ENCODE measurements around the gene STAT6.
"Not testable (repeated sequence)": the region's sequence is repeated elsewhere in the genome, so short reads cannot be mapped to it uniquely, and the experiment has no call there.

The STAT6 gene

GRCh38 chr12:57066245-57066644, 44.9 kb downstream of the STAT6 start:
- Histone ChIP-seq H3K9ac (ENCODE audit: low read depth, low read length) (no peak overlapping the region), H3K4me3 (ENCODE audit: low read length) (no peak overlapping the region), H3K4me2 (ENCODE audit: low read length) (no peak overlapping the region), H3K36me3 (ENCODE audit: insufficient read depth, low read length) (peaks cover 36% of the 10 kb centered on the region), H3K4me1 (ENCODE audit: control insufficient read depth, insufficient read depth, low read length) (peaks cover 4% of the 10 kb centered on the region), H3K9me3 (replicated peaks; ENCODE audit: low read length) (no peaks in the 10 kb centered on the region), H3K27me3 (ENCODE audit: control insufficient read depth, insufficient read depth, low read length) (no peaks in the 10 kb centered on the region)

- peaks cover 37% of the 10 kb centered on the region for H3K36me3 ChIP-seq (ENCODE audit: insufficient read depth, low read length)
- H3K9me3 ChIP-seq (replicated peaks; ENCODE audit: low read length) = no peaks in the 10 kb centered on the region
- H3K4me1 ChIP-seq (ENCODE audit: control insufficient read depth, insufficient read depth, low read length) = no peaks in the 10 kb centered on the region
- no peaks in the 10 kb centered on the region for H3K27me3 ChIP-seq (ENCODE audit: control insufficient read depth, insufficient read depth, low read length)
- H3K4me2 ChIP-seq (ENCODE audit: low read length) = no peak overlapping the region
- H3K4me3 ChIP-seq (ENCODE audit: low read length) = no peak overlapping the region
- no peak overlapping the region for H3K9ac ChIP-seq (ENCODE audit: low read depth, low read length)
Observed at GRCh38 chr12:57063991-57064685, 47.0 kb downstream of the STAT6 start.

GRCh38 chr12:57058454-57058853, 52.7 kb downstream of the STAT6 start:
- no peak overlapping the region for H3K4me2 ChIP-seq (ENCODE audit: low read length)
- H3K36me3 ChIP-seq (ENCODE audit: insufficient read depth, low read length) = peaks cover 40% of the 10 kb centered on the region
- H3K4me3 ChIP-seq (ENCODE audit: low read length) = no peak overlapping the region
- no peaks in the 10 kb centered on the region for H3K9me3 ChIP-seq (replicated peaks; ENCODE audit: low read length)
- H3K27me3 ChIP-seq (ENCODE audit: control insufficient read depth, insufficient read depth, low read length) = no peaks in the 10 kb centered on the region
- no peak overlapping the region for H3K9ac ChIP-seq (ENCODE audit: low read depth, low read length)
- no peaks in the 10 kb centered on the region for H3K4me1 ChIP-seq (ENCODE audit: control insufficient read depth, insufficient read depth, low read length)

GRCh38 chr12:57057067-57057751, 54.0 kb downstream of the STAT6 start:
- H3K9me3 ChIP-seq (replicated peaks; ENCODE audit: low read length) = no peaks in the 10 kb centered on the region
- H3K4me1 ChIP-seq (ENCODE audit: control insufficient read depth, insufficient read depth, low read length) = no peaks in the 10 kb centered on the region
- no peak overlapping the region for H3K4me2 ChIP-seq (ENCODE audit: low read length)
- H3K36me3 ChIP-seq (ENCODE audit: insufficient read depth, low read length) = peaks cover 32% of the 10 kb centered on the region
- no peaks in the 10 kb centered on the region for H3K27me3 ChIP-seq (ENCODE audit: control insufficient read depth, insufficient read depth, low read length)
- no peak overlapping the region for H3K4me3 ChIP-seq (ENCODE audit: low read length)
- no peak overlapping the region for H3K9ac ChIP-seq (ENCODE audit: low read depth, low read length)

GRCh38 chr12:57055824-57056223, 55.3 kb downstream of the STAT6 start:
- Histone ChIP-seq H3K4me2 (ENCODE audit: low read length) (no peak overlapping the region), H3K9ac (ENCODE audit: low read depth, low read length) (no peak overlapping the region), H3K27me3 (ENCODE audit: control insufficient read depth, insufficient read depth, low read length) (peaks cover 4% of the 10 kb centered on the region), H3K4me1 (ENCODE audit: control insufficient read depth, insufficient read depth, low read length) (no peaks in the 10 kb centered on the region), H3K4me3 (ENCODE audit: low read length) (no peak overlapping the region), H3K36me3 (ENCODE audit: insufficient read depth, low read length) (peaks cover 30% of the 10 kb centered on the region), H3K9me3 (replicated peaks; ENCODE audit: low read length) (no peaks in the 10 kb centered on the region)

- H3K4me2 ChIP-seq (ENCODE audit: low read length); H3K27me3 ChIP-seq (ENCODE audit: control insufficient read depth, insufficient read depth, low read length); H3K9ac ChIP-seq (ENCODE audit: low read depth, low read length); H3K4me1 ChIP-seq (ENCODE audit: control insufficient read depth, insufficient read depth, low read length); H3K4me3 ChIP-seq (ENCODE audit: low read length); H3K9me3 ChIP-seq (replicated peaks; ENCODE audit: low read length): not testable (repeated sequence)
- peaks cover 12% of the 10 kb centered on the region for H3K36me3 ChIP-seq (ENCODE audit: insufficient read depth, low read length)
Observed at GRCh38 chr12:57053901-57054300, 57.3 kb downstream of the STAT6 start.

GRCh38 chr12:57053146-57053545, 58.0 kb downstream of the STAT6 start:
- not testable (repeated sequence) for H3K9ac ChIP-seq (ENCODE audit: low read depth, low read length)

GRCh38 chr12:57051011-57051410, 60.2 kb downstream of the STAT6 start:
- peaks cover 19% of the 10 kb centered on the region for H3K27me3 ChIP-seq (ENCODE audit: control insufficient read depth, insufficient read depth, low read length)
- no peaks in the 10 kb centered on the region for H3K4me1 ChIP-seq (ENCODE audit: control insufficient read depth, insufficient read depth, low read length)
- H3K9ac ChIP-seq (ENCODE audit: low read depth, low read length) = no peak overlapping the region
- no peak overlapping the region for H3K4me2 ChIP-seq (ENCODE audit: low read length)
- no peaks in the 10 kb centered on the region for H3K36me3 ChIP-seq (ENCODE audit: insufficient read depth, low read length)
- H3K4me3 ChIP-seq (ENCODE audit: low read length) = no peak overlapping the region
- H3K9me3 ChIP-seq (replicated peaks; ENCODE audit: low read length) = no peaks in the 10 kb centered on the region

More at GRCh38 chr12:57053146-57053545, 58.0 kb downstream of the STAT6 start:
- H3K27me3 ChIP-seq (ENCODE audit: control insufficient read depth, insufficient read depth, low read length); H3K36me3 ChIP-seq (ENCODE audit: insufficient read depth, low read length); H3K9me3 ChIP-seq (replicated peaks; ENCODE audit: low read length); H3K4me3 ChIP-seq (ENCODE audit: low read length); H3K4me1 ChIP-seq (ENCODE audit: control insufficient read depth, insufficient read depth, low read length); H3K4me2 ChIP-seq (ENCODE audit: low read length): not testable (repeated sequence)

GRCh38 chr12:57049890-57050289, 61.3 kb downstream of the STAT6 start, which contains the start of gene MYO1A:
MYO1A (minus strand) TSS chr12:57050129; CDS start chr12:57048323, 1,806 bp downstream.
- Histone ChIP-seq H3K9ac (ENCODE audit: low read depth, low read length) (no peak within 1 kb of the TSS), H3K9me3 (replicated peaks; ENCODE audit: low read length) (no peaks in the 10 kb centered on the region), H3K36me3 (ENCODE audit: insufficient read depth, low read length) (no peaks in the 10 kb centered on the region), H3K27me3 (ENCODE audit: control insufficient read depth, insufficient read depth, low read length) (peaks cover 28% of the 10 kb centered on the region), H3K4me1 (ENCODE audit: control insufficient read depth, insufficient read depth, low read length) (no peaks in the 10 kb centered on the region), H3K4me3 (ENCODE audit: low read length) (no peak within 1 kb of the TSS), H3K4me2 (ENCODE audit: low read length) (no peak within 1 kb of the TSS)

- Histone ChIP-seq H3K36me3 (ENCODE audit: insufficient read depth, low read length) (no peaks in the 10 kb centered on the region), H3K27me3 (ENCODE audit: control insufficient read depth, insufficient read depth, low read length) (peaks cover 30% of the 10 kb centered on the region), H3K9ac (ENCODE audit: low read depth, low read length) (no peak overlapping the region), H3K4me2 (ENCODE audit: low read length) (no peak overlapping the region), H3K9me3 (replicated peaks; ENCODE audit: low read length) (no peaks in the 10 kb centered on the region), H3K4me3 (ENCODE audit: low read length) (no peak overlapping the region), H3K4me1 (ENCODE audit: control insufficient read depth, insufficient read depth, low read length) (no peaks in the 10 kb centered on the region)
Observed at GRCh38 chr12:57049119-57049446, 62.1 kb downstream of the STAT6 start.

- Histone ChIP-seq H3K36me3 (ENCODE audit: insufficient read depth, low read length) (no peaks in the 10 kb centered on the region), H3K9ac (ENCODE audit: low read depth, low read length) (no peak overlapping the region), H3K27me3 (ENCODE audit: control insufficient read depth, insufficient read depth, low read length) (peaks cover 35% of the 10 kb centered on the region), H3K4me1 (ENCODE audit: control insufficient read depth, insufficient read depth, low read length) (no peaks in the 10 kb centered on the region), H3K4me3 (ENCODE audit: low read length) (no peak overlapping the region), H3K4me2 (ENCODE audit: low read length) (no peak overlapping the region), H3K9me3 (replicated peaks; ENCODE audit: low read length) (no peaks in the 10 kb centered on the region)
Observed at GRCh38 chr12:57048423-57049118, 62.6 kb downstream of the STAT6 start.

All from skeletal muscle satellite cell (primary cell).